K562 (cell line): Measurements from ENCODE around the gene PDZK1IP1. TPM values are rescaled to one million over a fixed set of nuclear protein-coding genes. Genes with fewer than 3 reads are reported as not detected.

Experiments used
- ARID1B ChIP-seq: fragments of 450-650 bp; IDR thresholded peaks from 2 replicates; pipeline ENCODE4 v1.6.1; 2016; ENCODE audit warnings: antibody characterized with exemption, mild to moderate bottlenecking, inconsistent platforms
- BRF2 ChIP-seq: IDR thresholded peaks from 3 replicates; pipeline ENCODE4 v1.6.1; 2011; ENCODE audit warnings: borderline replicate concordance, mild to moderate bottlenecking; ENCODE audit not compliant: insufficient read length, insufficient read depth
- C11orf30 ChIP-seq: fragments of 450-650 bp; IDR thresholded peaks from 2 replicates; pipeline ENCODE4 v1.6.1; 2016; ENCODE audit warnings: low read depth, mild to moderate bottlenecking
- CCNT2 ChIP-seq: IDR thresholded peaks from 2 replicates; pipeline ENCODE4 v1.6.1; 2011; ENCODE audit warnings: borderline replicate concordance, low read depth, mild to moderate bottlenecking, moderate library complexity, mixed read lengths, low read length; ENCODE audit not compliant: insufficient read length; ENCODE audit errors: extremely low read depth
- CEBPB ChIP-seq: fragments of 450-650 bp; IDR thresholded peaks from 2 replicates; pipeline ENCODE4 v1.6.1; 2016; ENCODE audit warnings: missing genetic modification characterization, missing compliant biosample characterization
- CREB3 ChIP-seq: fragments of 450-650 bp; conservative IDR thresholded peaks from 2 replicates; pipeline ENCODE4 v1.6.1; 2016; ENCODE audit warnings: missing genetic modification characterization, low read depth, mild to moderate bottlenecking, missing compliant biosample characterization, moderate library complexity
- CXXC5 ChIP-seq: fragments of 250-450 bp; sonication (Bioruptor Pico); IDR thresholded peaks from 2 replicates; pipeline ENCODE4 v1.8.0; 2022; ENCODE audit warnings: inconsistent platforms, mild to moderate bottlenecking, moderate library complexity
- HCFC1 ChIP-seq: IDR thresholded peaks from 2 replicates; pipeline ENCODE4 v1.6.1; 2012; ENCODE audit warnings: low read depth, low read length, improper control_type of control experiment
- MCM7 ChIP-seq, 2 experiments: fragments of 450-650 bp; IDR thresholded peaks; 2 replicates each; pipeline ENCODE4 v1.6.1; 2016 to 2018
- MTA1 ChIP-seq: fragments of 450-650 bp; IDR thresholded peaks from 2 replicates; pipeline ENCODE4 v1.6.1; 2017; ENCODE audit warnings: borderline replicate concordance
- MTA2 ChIP-seq: fragments of 450-650 bp; IDR thresholded peaks from 2 replicates; pipeline ENCODE4 v1.6.1; 2016; ENCODE audit warnings: low read depth
- NELFE ChIP-seq: IDR thresholded peaks from 2 replicates; pipeline ENCODE4 v1.6.1; 2011; ENCODE audit warnings: mild to moderate bottlenecking; ENCODE audit not compliant: insufficient read depth, insufficient read length
- RCOR1 ChIP-seq, 2 experiments: IDR thresholded peaks; 2 replicates each; pipeline ENCODE4 v1.6.1; 2012; ENCODE audit warnings: low read depth in 2 of 2, low read length in 2 of 2, borderline replicate concordance in 1 of 2, improper control_type of control experiment in 1 of 2
- RFX5 ChIP-seq: IDR thresholded peaks from 2 replicates; pipeline ENCODE4 v1.6.1; 2011; ENCODE audit warnings: low read depth, mild to moderate bottlenecking, improper control_type of control experiment, low read length
- SREBF1 ChIP-seq: fragments of 150-350 bp; IDR thresholded peaks from 2 replicates; pipeline ENCODE4 v1.6.1; 2014; ENCODE audit warnings: antibody characterized with exemption, low read depth, low read length, borderline replicate concordance
- ZBTB49 ChIP-seq: sonication (generic); formaldehyde crosslinking; IDR thresholded peaks from 2 replicates; pipeline ENCODE4 v1.8.0; 2022; ENCODE audit warnings: missing genetic modification reagents, mild to moderate bottlenecking, borderline replicate concordance
- ZBTB7A ChIP-seq: IDR thresholded peaks from 2 replicates; pipeline ENCODE4 v1.6.1; 2011; ENCODE audit warnings: low read depth, mild to moderate bottlenecking, low read length, moderate library complexity, borderline replicate concordance; ENCODE audit not compliant: control insufficient read depth
- ZFP91 ChIP-seq: sonication (generic); formaldehyde crosslinking; IDR thresholded peaks from 2 replicates; pipeline ENCODE4 v1.8.0; 2022; ENCODE audit warnings: mild to moderate bottlenecking, missing genetic modification reagents
- ZNF146 ChIP-seq: IDR thresholded peaks from one replicate; pipeline ENCODE4 v1.6.1; 2018; ENCODE audit warnings: missing compliant biosample characterization; ENCODE audit not compliant: unreplicated experiment
- ZNF586 ChIP-seq: fragments of 450-650 bp; formaldehyde crosslinking; conservative IDR thresholded peaks from 2 replicates; pipeline ENCODE4 v1.4.0; 2020; ENCODE audit warnings: mild to moderate bottlenecking, moderate library complexity
- ZNF668 ChIP-seq: fragments of 250-450 bp; sonication (Bioruptor Pico); IDR thresholded peaks from 2 replicates; pipeline ENCODE4 v1.8.0; 2022; ENCODE audit warnings: mild to moderate bottlenecking, inconsistent platforms
- ZNF707 ChIP-seq: fragments of 250-450 bp; sonication (Bioruptor Pico); conservative IDR thresholded peaks from 2 replicates; pipeline ENCODE4 v1.8.0; 2022; ENCODE audit warnings: inconsistent platforms, mild to moderate bottlenecking, moderate library complexity
- polyA plus RNA-seq, 8 experiments: library from polyadenylated mRNA; depleted of rRNA in 4 of 8; stranded (reverse) in 5 of 8; unstranded in 3 of 8; fragments of >200 nt; fragmentation: Nextera tagmentation in 2 of 8; fragmentation: Illumina TruSeq in 1 of 8; extraction: Ambion mirVana in 2 of 8; extraction: Trizol in 1 of 8; gene quantifications; 2 replicates each; pipeline versions ENCODE4 v1.2.1 to v1.2.3, GENCODE V29; 2011 to 2014; ENCODE audit warnings: inconsistent platforms in 1 of 8, missing spikeins in 1 of 8
- total RNA-seq, 7 experiments: library from RNA; depleted of rRNA in 6 of 7; stranded (reverse); fragments of >200 nt in 6 of 7; fragmentation: Illumina TruSeq in 2 of 7; extraction: Trizol in 2 of 7; gene quantifications; 2 replicates each; pipeline versions ENCODE4 v1.2.1 to v1.2.3, GENCODE V29; 2011 to 2021; ENCODE audit warnings: low replicate concordance in 1 of 7

PDZK1IP1 gene
- total and polyA plus RNA-seq, 9 of the 15 experiments (the other 6 are each of a cell fraction or from before 2014, with no cell fraction given): 0.17 to 0.68 (median 0.53) TPM; not detected in 2

- TF ChIP-seq ZNF668 (CRISPR knock-in tag) (peak; percentile 94), ZNF707 (CRISPR knock-in tag) (peak; percentile 74), ARID1B (peak; percentile 100), RFX5 (no peak), MTA1 (peak; percentile 96), HCFC1 (0 out of 2 replicates have a peak, but pooled peaks have one; percentile 21), CXXC5 (CRISPR knock-in tag) (peak; percentile 100), ZBTB7A (peak; percentile 100), C11orf30 (peak; percentile 73), MCM7 (IDR thresholded peaks at IDR 0.05) (no peak), MTA2 (peak; percentile 100), RCOR1 (IDR thresholded peaks at IDR 0.05; ENCODE audit: borderline replicate concordance in 1 of 2, low read depth in 2 of 2, low read length in 2 of 2) (peak; percentile 79 to 97; a peak in 3 of 4 replicates), ZNF586 (0 out of 2 replicates have a peak, but pooled peaks have one; percentile 26), CEBPB (tag) (peak; percentile 93), BRF2 (no peak), ZNF146 (no peak), CCNT2 (peak; percentile 100), ZFP91 (no peak), ZBTB49 (CRISPR knock-in tag) (no peak), SREBF1 (no peak), CREB3 (tag) (peak; percentile 95), NELFE (no peak)
Observed at GRCh38 chr1:47181095-47181954, 8.5 kb downstream of the PDZK1IP1 start (continued).
